Measurements from ENCODE around the gene SLC5A10. TPM values are rescaled to one million over a fixed set of nuclear protein-coding genes. Genes with fewer than 3 reads are reported as not detected.

The SLC5A10 gene
- total and polyA plus RNA-seq, 2 experiments from 2014 or later: 0.10 TPM; not detected in 1

DNA sequence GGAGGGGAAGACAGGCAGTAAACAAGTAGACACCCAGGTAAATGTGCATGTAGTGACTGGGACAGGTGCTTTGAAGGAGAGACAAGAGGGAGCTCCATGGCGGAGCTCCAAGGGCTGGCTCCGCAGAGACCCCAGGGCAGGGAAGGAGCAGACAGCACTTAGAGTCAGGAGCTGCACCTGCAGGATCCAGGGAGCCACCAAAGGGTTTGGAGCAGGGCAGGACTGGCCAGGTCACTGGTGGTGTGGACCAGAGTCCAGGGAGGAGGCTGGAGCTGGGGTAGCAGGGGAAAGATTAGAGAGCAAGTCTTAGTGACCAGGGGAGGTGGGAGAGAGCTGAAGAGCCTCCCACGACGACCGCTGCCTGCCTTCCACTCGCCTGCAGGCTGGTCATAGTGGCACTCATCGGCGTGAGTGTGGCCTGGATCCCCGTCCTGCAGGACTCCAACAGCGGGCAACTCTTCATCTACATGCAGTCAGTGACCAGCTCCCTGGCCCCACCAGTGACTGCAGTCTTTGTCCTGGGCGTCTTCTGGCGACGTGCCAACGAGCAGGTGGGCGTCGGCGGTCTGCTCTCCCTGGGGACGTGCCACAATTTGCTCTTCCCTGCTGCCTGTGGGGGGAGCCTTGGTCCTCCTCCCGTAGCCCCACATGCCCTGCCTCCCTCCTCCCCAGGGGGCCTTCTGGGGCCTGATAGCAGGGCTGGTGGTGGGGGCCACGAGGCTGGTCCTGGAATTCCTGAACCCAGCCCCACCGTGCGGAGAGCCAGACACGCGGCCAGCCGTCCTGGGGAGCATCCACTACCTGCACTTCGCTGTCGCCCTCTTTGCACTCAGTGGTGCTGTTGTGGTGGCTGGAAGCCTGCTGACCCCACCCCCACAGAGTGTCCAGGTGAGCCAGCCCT, 67.3 kb downstream of the SLC5A10 start (continued):
- TF ChIP-seq, protein P1, sequence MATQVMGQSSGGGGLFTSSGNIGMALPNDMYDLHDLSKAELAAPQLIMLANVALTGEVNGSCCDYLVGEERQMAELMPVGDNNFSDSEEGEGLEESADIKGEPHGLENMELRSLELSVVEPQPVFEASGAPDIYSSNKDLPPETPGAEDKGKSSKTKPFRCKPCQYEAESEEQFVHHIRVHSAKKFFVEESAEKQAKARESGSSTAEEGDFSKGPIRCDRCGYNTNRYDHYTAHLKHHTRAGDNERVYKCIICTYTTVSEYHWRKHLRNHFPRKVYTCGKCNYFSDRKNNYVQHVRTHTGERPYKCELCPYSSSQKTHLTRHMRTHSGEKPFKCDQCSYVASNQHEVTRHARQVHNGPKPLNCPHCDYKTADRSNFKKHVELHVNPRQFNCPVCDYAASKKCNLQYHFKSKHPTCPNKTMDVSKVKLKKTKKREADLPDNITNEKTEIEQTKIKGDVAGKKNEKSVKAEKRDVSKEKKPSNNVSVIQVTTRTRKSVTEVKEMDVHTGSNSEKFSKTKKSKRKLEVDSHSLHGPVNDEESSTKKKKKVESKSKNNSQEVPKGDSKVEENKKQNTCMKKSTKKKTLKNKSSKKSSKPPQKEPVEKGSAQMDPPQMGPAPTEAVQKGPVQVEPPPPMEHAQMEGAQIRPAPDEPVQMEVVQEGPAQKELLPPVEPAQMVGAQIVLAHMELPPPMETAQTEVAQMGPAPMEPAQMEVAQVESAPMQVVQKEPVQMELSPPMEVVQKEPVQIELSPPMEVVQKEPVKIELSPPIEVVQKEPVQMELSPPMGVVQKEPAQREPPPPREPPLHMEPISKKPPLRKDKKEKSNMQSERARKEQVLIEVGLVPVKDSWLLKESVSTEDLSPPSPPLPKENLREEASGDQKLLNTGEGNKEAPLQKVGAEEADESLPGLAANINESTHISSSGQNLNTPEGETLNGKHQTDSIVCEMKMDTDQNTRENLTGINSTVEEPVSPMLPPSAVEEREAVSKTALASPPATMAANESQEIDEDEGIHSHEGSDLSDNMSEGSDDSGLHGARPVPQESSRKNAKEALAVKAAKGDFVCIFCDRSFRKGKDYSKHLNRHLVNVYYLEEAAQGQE (IDR thresholded peaks at IDR 0.05; ENCODE audit: unreplicated experiment): no peak
- TF ChIP-seq ZNF331 (CRISPR knock-in tag; IDR thresholded peaks at IDR 0.05; ENCODE audit: low read depth): no peak
- no peak for TF ChIP-seq CREB1 (CRISPR knock-in tag; IDR thresholded peaks at IDR 0.05; ENCODE audit: low read depth)
- no peak for TF ChIP-seq CTCF (conservative IDR thresholded peaks at IDR 0.05; ENCODE audit: low read depth in 2 of 2)
- TF ChIP-seq EZH2phosphoT487 (IDR thresholded peaks at IDR 0.05; ENCODE audit: unreplicated experiment): no peak

- H3K4me3 Mint-ChIP-seq: no peak overlapping the region
- peaks cover 7% of the 10 kb centered on the region for H3K27me3 Mint-ChIP-seq (ENCODE audit: insufficient read depth, low read depth, poor library complexity)
- no peak for ATAC-seq
- TF ChIP-seq EZH2 (IDR thresholded peaks at IDR 0.05; ENCODE audit: low read depth, unreplicated experiment) (no peak), CTCF (conservative IDR thresholded peaks at IDR 0.05; ENCODE audit: low read depth in 2 of 2) (no peak), POLR2AphosphoS5 (IDR thresholded peaks at IDR 0.05; ENCODE audit: low read depth) (no peak), EZH2phosphoT487 (IDR thresholded peaks at IDR 0.05; ENCODE audit: unreplicated experiment) (no peak), ZNF114 (CRISPR knock-in tag; IDR thresholded peaks at IDR 0.05) (no peak)
- TF ChIP-seq, protein P2, sequence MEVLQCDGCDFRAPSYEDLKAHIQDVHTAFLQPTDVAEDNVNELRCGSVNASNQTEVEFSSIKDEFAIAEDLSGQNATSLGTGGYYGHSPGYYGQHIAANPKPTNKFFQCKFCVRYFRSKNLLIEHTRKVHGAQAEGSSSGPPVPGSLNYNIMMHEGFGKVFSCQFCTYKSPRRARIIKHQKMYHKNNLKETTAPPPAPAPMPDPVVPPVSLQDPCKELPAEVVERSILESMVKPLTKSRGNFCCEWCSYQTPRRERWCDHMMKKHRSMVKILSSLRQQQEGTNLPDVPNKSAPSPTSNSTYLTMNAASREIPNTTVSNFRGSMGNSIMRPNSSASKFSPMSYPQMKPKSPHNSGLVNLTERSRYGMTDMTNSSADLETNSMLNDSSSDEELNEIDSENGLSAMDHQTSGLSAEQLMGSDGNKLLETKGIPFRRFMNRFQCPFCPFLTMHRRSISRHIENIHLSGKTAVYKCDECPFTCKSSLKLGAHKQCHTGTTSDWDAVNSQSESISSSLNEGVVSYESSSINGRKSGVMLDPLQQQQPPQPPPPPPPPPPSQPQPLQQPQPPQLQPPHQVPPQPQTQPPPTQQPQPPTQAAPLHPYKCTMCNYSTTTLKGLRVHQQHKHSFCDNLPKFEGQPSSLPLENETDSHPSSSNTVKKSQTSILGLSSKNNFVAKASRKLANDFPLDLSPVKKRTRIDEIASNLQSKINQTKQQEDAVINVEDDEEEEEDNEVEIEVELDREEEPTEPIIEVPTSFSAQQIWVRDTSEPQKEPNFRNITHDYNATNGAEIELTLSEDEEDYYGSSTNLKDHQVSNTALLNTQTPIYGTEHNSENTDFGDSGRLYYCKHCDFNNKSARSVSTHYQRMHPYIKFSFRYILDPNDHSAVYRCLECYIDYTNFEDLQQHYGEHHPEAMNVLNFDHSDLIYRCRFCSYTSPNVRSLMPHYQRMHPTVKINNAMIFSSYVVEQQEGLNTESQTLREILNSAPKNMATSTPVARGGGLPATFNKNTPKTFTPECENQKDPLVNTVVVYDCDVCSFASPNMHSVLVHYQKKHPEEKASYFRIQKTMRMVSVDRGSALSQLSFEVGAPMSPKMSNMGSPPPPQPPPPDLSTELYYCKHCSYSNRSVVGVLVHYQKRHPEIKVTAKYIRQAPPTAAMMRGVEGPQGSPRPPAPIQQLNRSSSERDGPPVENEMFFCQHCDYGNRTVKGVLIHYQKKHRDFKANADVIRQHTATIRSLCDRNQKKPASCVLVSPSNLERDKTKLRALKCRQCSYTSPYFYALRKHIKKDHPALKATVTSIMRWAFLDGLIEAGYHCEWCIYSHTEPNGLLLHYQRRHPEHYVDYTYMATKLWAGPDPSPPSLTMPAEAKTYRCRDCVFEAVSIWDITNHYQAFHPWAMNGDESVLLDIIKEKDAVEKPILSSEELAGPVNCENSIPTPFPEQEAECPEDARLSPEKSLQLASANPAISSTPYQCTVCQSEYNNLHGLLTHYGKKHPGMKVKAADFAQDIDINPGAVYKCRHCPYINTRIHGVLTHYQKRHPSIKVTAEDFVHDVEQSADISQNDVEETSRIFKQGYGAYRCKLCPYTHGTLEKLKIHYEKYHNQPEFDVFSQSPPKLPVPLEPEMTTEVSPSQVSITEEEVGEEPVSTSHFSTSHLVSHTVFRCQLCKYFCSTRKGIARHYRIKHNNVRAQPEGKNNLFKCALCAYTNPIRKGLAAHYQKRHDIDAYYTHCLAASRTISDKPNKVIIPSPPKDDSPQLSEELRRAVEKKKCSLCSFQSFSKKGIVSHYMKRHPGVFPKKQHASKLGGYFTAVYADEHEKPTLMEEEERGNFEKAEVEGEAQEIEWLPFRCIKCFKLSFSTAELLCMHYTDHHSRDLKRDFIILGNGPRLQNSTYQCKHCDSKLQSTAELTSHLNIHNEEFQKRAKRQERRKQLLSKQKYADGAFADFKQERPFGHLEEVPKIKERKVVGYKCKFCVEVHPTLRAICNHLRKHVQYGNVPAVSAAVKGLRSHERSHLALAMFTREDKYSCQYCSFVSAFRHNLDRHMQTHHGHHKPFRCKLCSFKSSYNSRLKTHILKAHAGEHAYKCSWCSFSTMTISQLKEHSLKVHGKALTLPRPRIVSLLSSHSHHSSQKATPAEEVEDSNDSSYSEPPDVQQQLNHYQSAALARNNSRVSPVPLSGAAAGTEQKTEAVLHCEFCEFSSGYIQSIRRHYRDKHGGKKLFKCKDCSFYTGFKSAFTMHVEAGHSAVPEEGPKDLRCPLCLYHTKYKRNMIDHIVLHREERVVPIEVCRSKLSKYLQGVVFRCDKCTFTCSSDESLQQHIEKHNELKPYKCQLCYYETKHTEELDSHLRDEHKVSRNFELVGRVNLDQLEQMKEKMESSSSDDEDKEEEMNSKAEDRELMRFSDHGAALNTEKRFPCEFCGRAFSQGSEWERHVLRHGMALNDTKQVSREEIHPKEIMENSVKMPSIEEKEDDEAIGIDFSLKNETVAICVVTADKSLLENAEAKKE (CRISPR knock-in tag; IDR thresholded peaks at IDR 0.05): no peak
These were observed 68.1 kb downstream of the SLC5A10 start for GRCh38 chr17:19020016-19020415.

More at GRCh38 chr17:19020016-19020415, 68.1 kb downstream of the SLC5A10 start:
- Histone ChIP-seq H4K20me1 (replicated peaks; ENCODE audit: insufficient read depth) (no peaks in the 10 kb centered on the region), H2AFZ (no peak overlapping the region), H3K27ac (ENCODE audit: low read depth) (no peak overlapping the region), H3F3A (replicated peaks; ENCODE audit: low read depth) (no peaks in the 10 kb centered on the region), H3K36me3 (ENCODE audit: insufficient read depth) (no peaks in the 10 kb centered on the region), H3K4me1 (ENCODE audit: insufficient read depth) (no peaks in the 10 kb centered on the region), H3K79me2 (replicated peaks; ENCODE audit: insufficient read depth) (no peaks in the 10 kb centered on the region), H3K27me3 (ENCODE audit: insufficient read depth) (no peaks in the 10 kb centered on the region), H3K4me3 (no peak overlapping the region), H3K9me2 (ENCODE audit: insufficient read depth) (no peaks in the 10 kb centered on the region), H3K4me2 (no peak overlapping the region)
- Mint-ChIP-seq H3K4me1 (peaks cover 8% of the 10 kb centered on the region), H3K27ac (no peak overlapping the region; the same call in 1 of the 2 replicates), H3K36me3 (ENCODE audit: low read depth) (no peaks in the 10 kb centered on the region), H3K9me3 (no peaks in the 10 kb centered on the region)
- DNase-seq (ENCODE audit: low spot score): no peak

All from GM23338 (cell line).